GM21576 (cell line): ENCODE measurements around the gene PAFAH2.
"Not testable (repeated sequence)": the region's sequence is repeated elsewhere in the genome, so short reads cannot be mapped to it uniquely, and the experiment has no call there.

Source experiments
- ATAC-seq: cut with Tn5 transposase; IDR thresholded peaks from one replicate; pipeline ENCODE4 v1.9.1; 2021; ENCODE audit warnings: mild to moderate bottlenecking, moderate library complexity; ENCODE audit not compliant: unreplicated experiment

PAFAH2 gene

GRCh38 chr1:25987951-25988350 lies 9.9 kb downstream of the PAFAH2 start:
- ATAC-seq: no peak

GRCh38 chr1:25986773-25987172 lies 11.1 kb downstream of the PAFAH2 start:
- not testable (repeated sequence) for ATAC-seq

GRCh38 chr1:25985670-25986069 lies 12.2 kb downstream of the PAFAH2 start:
- no peak for ATAC-seq

- ATAC-seq: no peak
Measured at GRCh38 chr1:25985171-25985570, 12.7 kb downstream of the PAFAH2 start.

GRCh38 chr1:25979210-25979609 lies 18.7 kb downstream of the PAFAH2 start:
- no peak for ATAC-seq

GRCh38 chr1:25978403-25978802 lies 19.5 kb downstream of the PAFAH2 start:
- ATAC-seq: no peak

- no peak for ATAC-seq
Measured at GRCh38 chr1:25977801-25978200, 20.1 kb downstream of the PAFAH2 start.

GRCh38 chr1:25973610-25974321 lies 24.1 kb downstream of the PAFAH2 start:
- no peak for ATAC-seq

GRCh38 chr1:25971811-25972180 lies 26.1 kb downstream of the PAFAH2 start:
- ATAC-seq: no peak

GRCh38 chr1:25971066-25971810 lies 26.6 kb downstream of the PAFAH2 start:
- no peak for ATAC-seq

GRCh38 chr1:25967308-25967707 lies 30.6 kb downstream of the PAFAH2 start:
- ATAC-seq: no peak

GRCh38 chr1:25959611-25960010 lies 38.3 kb downstream of the PAFAH2 start:
- no peak for ATAC-seq

GRCh38 chr1:25958465-25958864 lies 39.4 kb downstream of the PAFAH2 start:
- ATAC-seq: no peak

GRCh38 chr1:25955553-25955952 lies 42.3 kb downstream of the PAFAH2 start:
- ATAC-seq: no peak

- no peak for ATAC-seq
Measured at GRCh38 chr1:25954282-25954938, 43.5 kb downstream of the PAFAH2 start.

GRCh38 chr1:25952841-25953401 lies 44.9 kb downstream of the PAFAH2 start:
- ATAC-seq: no peak

- ATAC-seq: no peak
Measured at GRCh38 chr1:25948641-25949040, 49.2 kb downstream of the PAFAH2 start.

- ATAC-seq: no peak
Measured at GRCh38 chr1:25947027-25947426, 50.8 kb downstream of the PAFAH2 start.

GRCh38 chr1:25945761-25946160 lies 52.1 kb downstream of the PAFAH2 start:
- ATAC-seq: no peak

- no peak for ATAC-seq
Measured at GRCh38 chr1:25944986-25945385, 52.9 kb downstream of the PAFAH2 start.

GRCh38 chr1:25943511-25943910 lies 54.4 kb downstream of the PAFAH2 start:
- not testable (repeated sequence) for ATAC-seq

GRCh38 chr1:25936947-25937346 lies 60.9 kb downstream of the PAFAH2 start:
- ATAC-seq: no peak
